Breast epithelium (tissue), 4 donors: ENCODE data around the gene DNAL4. TPM values are rescaled to one million over a fixed set of nuclear protein-coding genes. Genes with fewer than 3 reads are reported as not detected.

Experiments
- DNase-seq, 2 donors: peaks; one replicate each; pipeline ENCODE4 v3.0.0-alpha.2; 2019; ENCODE audit warnings: low spot score in 2 of 2
- H3K27ac ChIP-seq, 2 donors: fragments of 200-600 bp; sonication (generic) in 1 of 2; one replicate each; pipeline ENCODE4 v1.5.1; 2016 to 2019; ENCODE audit warnings: mild to moderate bottlenecking in 1 of 2
- H3K27me3 ChIP-seq, 2 donors: fragments of 200-600 bp; sonication (generic) in 1 of 2; one replicate each; pipeline versions ENCODE4 v1.5.1 to v1.6.0; 2017 to 2019; ENCODE audit warnings: control low read depth in 1 of 2, mild to moderate bottlenecking in 1 of 2
- H3K36me3 ChIP-seq: fragments of 200-600 bp; one replicate; pipeline ENCODE4 v1.5.1; 2019
- H3K4me1 ChIP-seq, 2 donors: fragments of 200-600 bp; sonication (generic); one replicate each; pipeline ENCODE4 v1.5.1; 2016 to 2019; ENCODE audit warnings: control low read depth in 1 of 2
- H3K4me3 ChIP-seq, 3 donors: fragments of 200-600 bp; sonication (generic); 1 replicate in 2 of 3; 2 replicates in 1 of 3; pipeline ENCODE4 v1.5.1; 2016 to 2019; ENCODE audit warnings: mild to moderate bottlenecking in 3 of 3, moderate library complexity in 2 of 3
- H3K9me3 ChIP-seq, 2 donors: fragments of 200-600 bp; sonication (generic) in 1 of 2; one replicate each; pipeline ENCODE4 v1.5.1; 2016 to 2019; ENCODE audit warnings: control low read depth in 1 of 2
- POLR2A ChIP-seq: fragments of 450-650 bp; IDR thresholded peaks from one replicate; pipeline ENCODE4 v1.6.1; 2016; ENCODE audit warnings: antibody characterized with exemption, mild to moderate bottlenecking, moderate library complexity
- POLR2AphosphoS5 ChIP-seq, 3 donors: sonication (generic); formaldehyde crosslinking; IDR thresholded peaks; one replicate each; pipeline ENCODE4 v1.6.1; 2017; ENCODE audit warnings: antibody characterized with exemption in 3 of 3
- intact Hi-C: fragments of 100-400 bp; cut with DNase I; formaldehyde crosslinking; loops from one replicate; pipeline ENCODE4 v1.15.1; 2023; ENCODE audit warnings: low total_unique reads
- total RNA-seq, 3 donors: library from RNA; depleted of rRNA; stranded (reverse); fragments of >200 nt; gene quantifications; one replicate each; pipeline ENCODE4 v1.1.0, GENCODE V29; 2016
- TF ChIP-seq, protein P1 (sequence below), 3 donors: fragments of 450-650 bp; IDR thresholded peaks; one replicate each; pipeline ENCODE4 v1.5.1; 2016 to 2017; ENCODE audit warnings: antibody characterized with exemption in 3 of 3, mild to moderate bottlenecking in 3 of 3, moderate library complexity in 3 of 3

Gene DNAL4
- total RNA-seq, 3 donors from 2014 or later: 17.8 to 31.2 (median 21.3) TPM

DNA sequence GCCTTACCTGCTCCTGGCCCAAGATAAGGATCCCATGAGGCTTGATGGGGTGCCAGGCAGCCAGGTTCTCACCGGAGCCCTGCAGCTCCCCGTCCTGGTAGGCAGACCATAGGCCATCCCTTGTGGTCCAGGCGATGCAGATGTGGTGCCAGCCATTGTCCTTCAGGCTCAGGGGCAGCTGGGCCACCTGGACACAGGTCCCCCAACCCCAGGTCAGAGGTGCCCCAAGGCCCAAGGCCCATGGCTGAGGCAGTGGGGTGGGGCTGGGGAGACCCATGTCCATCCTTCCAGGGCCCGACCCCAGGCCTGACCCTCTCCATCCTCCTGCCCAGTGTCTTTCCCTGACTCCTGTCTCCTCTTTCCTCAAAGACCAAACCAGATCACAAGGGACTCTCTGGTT lies 29.1 kb upstream of the DNAL4 start:
- no peaks in the 10 kb centered on the region for H3K9me3 ChIP-seq
- H3K4me3 ChIP-seq: no peak overlapping the region
- H3K36me3 ChIP-seq: no peaks in the 10 kb centered on the region
- no peak overlapping the region for H3K27ac ChIP-seq
- no peaks in the 10 kb centered on the region for H3K4me1 ChIP-seq
- DNase-seq: no peak
- H3K27me3 ChIP-seq: no peaks in the 10 kb centered on the region
- intact Hi-C loops: no loop called here
- TF ChIP-seq POLR2A (no peak), POLR2AphosphoS5 (IDR thresholded peaks at IDR 0.05) (no peak)
- TF ChIP-seq, protein P1, sequence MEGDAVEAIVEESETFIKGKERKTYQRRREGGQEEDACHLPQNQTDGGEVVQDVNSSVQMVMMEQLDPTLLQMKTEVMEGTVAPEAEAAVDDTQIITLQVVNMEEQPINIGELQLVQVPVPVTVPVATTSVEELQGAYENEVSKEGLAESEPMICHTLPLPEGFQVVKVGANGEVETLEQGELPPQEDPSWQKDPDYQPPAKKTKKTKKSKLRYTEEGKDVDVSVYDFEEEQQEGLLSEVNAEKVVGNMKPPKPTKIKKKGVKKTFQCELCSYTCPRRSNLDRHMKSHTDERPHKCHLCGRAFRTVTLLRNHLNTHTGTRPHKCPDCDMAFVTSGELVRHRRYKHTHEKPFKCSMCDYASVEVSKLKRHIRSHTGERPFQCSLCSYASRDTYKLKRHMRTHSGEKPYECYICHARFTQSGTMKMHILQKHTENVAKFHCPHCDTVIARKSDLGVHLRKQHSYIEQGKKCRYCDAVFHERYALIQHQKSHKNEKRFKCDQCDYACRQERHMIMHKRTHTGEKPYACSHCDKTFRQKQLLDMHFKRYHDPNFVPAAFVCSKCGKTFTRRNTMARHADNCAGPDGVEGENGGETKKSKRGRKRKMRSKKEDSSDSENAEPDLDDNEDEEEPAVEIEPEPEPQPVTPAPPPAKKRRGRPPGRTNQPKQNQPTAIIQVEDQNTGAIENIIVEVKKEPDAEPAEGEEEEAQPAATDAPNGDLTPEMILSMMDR (IDR thresholded peaks at IDR 0.05): no peak

DNA sequence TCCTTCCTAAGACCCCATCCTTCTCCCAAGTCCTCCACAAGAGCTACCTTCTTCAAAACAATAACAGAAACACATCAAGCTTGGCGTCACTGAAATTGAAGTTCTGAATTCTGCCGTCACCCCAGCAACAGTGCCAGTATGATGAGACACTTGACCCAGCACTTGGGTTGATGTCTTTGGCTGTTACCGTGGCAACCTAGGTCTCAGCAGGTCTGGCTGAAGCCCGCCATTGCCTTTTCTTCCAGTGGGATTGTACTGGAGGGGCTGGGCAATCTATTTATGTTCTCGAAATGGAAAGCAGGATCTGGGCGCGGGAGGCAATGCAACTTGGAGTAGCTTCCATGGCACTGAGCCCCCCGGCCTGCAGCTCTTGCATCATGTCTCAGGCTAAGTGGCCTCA lies 26.1 kb upstream of the DNAL4 start:
- DNase-seq: no peak
- Histone ChIP-seq H3K27me3 (no peaks in the 10 kb centered on the region), H3K36me3 (no peaks in the 10 kb centered on the region), H3K4me1 (no peaks in the 10 kb centered on the region), H3K27ac (no peak overlapping the region), H3K4me3 (no peak overlapping the region), H3K9me3 (no peaks in the 10 kb centered on the region)
- intact Hi-C loops: no loop called here
- TF ChIP-seq, protein P1 (IDR thresholded peaks at IDR 0.05): no peak
- no peak for TF ChIP-seq POLR2A
- no peak for TF ChIP-seq POLR2AphosphoS5 (IDR thresholded peaks at IDR 0.05)

DNA sequence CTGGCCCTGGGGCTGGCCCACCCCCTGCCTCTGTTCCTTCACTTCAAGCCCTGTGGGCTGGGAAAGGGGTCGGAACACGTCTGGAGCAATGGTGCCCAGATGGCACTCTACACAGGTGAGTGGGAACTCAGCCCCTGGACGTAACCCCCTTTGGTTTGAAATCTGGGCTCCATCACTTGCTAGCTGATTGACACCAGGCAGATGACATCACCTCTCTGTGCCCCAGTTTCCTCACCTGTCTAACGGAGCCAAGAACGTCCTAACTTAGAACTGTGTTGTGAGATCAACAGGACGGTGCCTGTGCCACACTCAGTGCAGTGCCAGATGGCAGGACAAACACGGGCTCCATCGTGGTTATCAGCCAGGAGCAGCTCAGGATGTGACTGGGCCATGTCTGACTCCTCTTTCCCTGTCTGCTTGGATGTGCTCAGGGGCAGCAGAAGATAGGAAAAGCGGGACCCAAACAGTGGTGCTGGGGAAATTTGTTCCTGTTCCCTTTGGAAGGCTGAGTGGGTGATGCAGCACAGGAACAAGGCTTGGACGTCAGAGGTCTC lies 25.5 kb upstream of the DNAL4 start:
- no peak overlapping the region for H3K27ac ChIP-seq
- no peaks in the 10 kb centered on the region for H3K4me1 ChIP-seq
- no peak overlapping the region for H3K4me3 ChIP-seq
- H3K9me3 ChIP-seq: no peaks in the 10 kb centered on the region
- H3K36me3 ChIP-seq: no peaks in the 10 kb centered on the region
- no peak for DNase-seq
- intact Hi-C loops: no loop called here
- TF ChIP-seq POLR2AphosphoS5 (IDR thresholded peaks at IDR 0.05): no peak
- TF ChIP-seq POLR2A: no peak
- TF ChIP-seq, protein P1 (IDR thresholded peaks at IDR 0.05): no peak
- no peaks in the 10 kb centered on the region for H3K27me3 ChIP-seq

DNA sequence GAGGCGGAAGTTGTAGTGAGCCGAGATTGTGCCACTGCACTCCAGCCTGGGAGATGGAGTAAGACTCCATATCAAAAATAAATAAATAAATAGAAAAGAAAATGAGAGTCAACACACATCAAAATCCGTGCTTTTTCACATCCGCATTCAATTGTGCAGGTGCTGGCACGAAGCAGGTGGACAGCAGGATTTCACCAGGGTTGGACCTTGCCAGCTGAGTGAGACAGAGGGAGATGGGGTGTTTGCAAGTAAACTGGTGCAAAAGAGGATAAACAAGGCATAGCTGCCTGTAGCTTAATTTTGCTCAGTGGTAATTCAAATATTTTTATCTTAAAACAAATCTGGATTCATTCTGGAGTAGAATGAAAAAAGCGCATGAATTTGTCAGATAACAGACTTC lies 23.3 kb upstream of the DNAL4 start:
- DNase-seq: no peak
- H3K4me1 ChIP-seq: no peaks in the 10 kb centered on the region
- TF ChIP-seq POLR2A (no peak), POLR2AphosphoS5 (IDR thresholded peaks at IDR 0.05) (no peak)
- TF ChIP-seq, protein P1 (IDR thresholded peaks at IDR 0.05): no peak
- no peaks in the 10 kb centered on the region for H3K9me3 ChIP-seq
- no peaks in the 10 kb centered on the region for H3K27me3 ChIP-seq
- no peaks in the 10 kb centered on the region for H3K36me3 ChIP-seq
- intact Hi-C loops: no loop called here
- H3K27ac ChIP-seq: no peak overlapping the region
- no peak overlapping the region for H3K4me3 ChIP-seq

DNA sequence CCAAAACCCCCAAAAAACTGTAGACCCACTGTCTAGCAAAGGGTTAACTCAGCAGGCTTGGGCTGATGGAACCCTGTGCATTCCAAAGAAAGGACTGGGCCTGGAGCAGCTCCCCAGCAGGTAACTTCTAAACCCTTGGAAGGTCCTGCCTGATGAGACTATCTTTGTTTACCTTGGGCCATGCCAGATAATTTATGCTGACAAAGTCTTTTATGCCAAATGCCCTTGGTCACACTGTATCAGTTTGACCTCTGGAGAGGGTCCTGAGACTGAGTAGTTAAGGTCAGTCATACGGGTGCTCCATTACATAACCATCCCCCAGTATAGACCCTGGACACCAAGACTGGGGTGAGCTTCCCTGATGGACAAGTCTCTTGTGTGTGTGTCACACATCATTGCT lies 21.9 kb upstream of the DNAL4 start:
- DNase-seq: no peak
- TF ChIP-seq, protein P1 (IDR thresholded peaks at IDR 0.05): no peak
- no peak for TF ChIP-seq POLR2A
- TF ChIP-seq POLR2AphosphoS5 (IDR thresholded peaks at IDR 0.05): no peak
- intact Hi-C loops: no loop called here
- Histone ChIP-seq H3K36me3 (no peaks in the 10 kb centered on the region), H3K4me3 (no peak overlapping the region), H3K27me3 (no peaks in the 10 kb centered on the region), H3K27ac (no peak overlapping the region), H3K9me3 (no peaks in the 10 kb centered on the region), H3K4me1 (no peaks in the 10 kb centered on the region)
